Activated CD8-positive, alpha-beta T cell treated with anti-CD3 and anti-CD28 coated beads for 36 hours (primary cell): ENCODE data around the gene CRACDL. TPM values are rescaled to one million over a fixed set of nuclear protein-coding genes. Genes with fewer than 3 reads are reported as not detected.

ENCODE experiments used
- ATAC-seq: fragments of 200-7000 bp; cut with Tn5 transposase; one replicate; pipeline ENCODE4 v1.10.0; 2021; ENCODE audit warnings: mild to moderate bottlenecking, moderate library complexity
- CTCF ChIA-PET: fragments of 350-600 bp; sonication (Branson Sonifier 250); formaldehyde crosslinking; loops from one replicate; lab custom pipeline; 2021; ENCODE audit warnings: antibody characterized with exemption; lab: Charles Lee
- POLR2A ChIA-PET: fragments of 350-600 bp; sonication (Branson Sonifier 250); formaldehyde crosslinking; loops from one replicate; lab custom pipeline; 2021; ENCODE audit warnings: antibody characterized with exemption; lab: Charles Lee
- DNase-seq: peaks from one replicate; pipeline ENCODE4 v3.0.0-alpha.2; 2020
- H3K27ac Mint-ChIP-seq: one replicate; pipeline ENCODE4 v1.8.0; 2021; ENCODE audit warnings: mild to moderate bottlenecking, mixed read lengths
- H3K27me3 Mint-ChIP-seq: one replicate; pipeline ENCODE4 v1.8.0; 2021; ENCODE audit warnings: mixed read lengths
- H3K36me3 Mint-ChIP-seq: one replicate; pipeline ENCODE4 v1.8.0; 2021; ENCODE audit warnings: low read depth, mixed read lengths
- H3K4me1 Mint-ChIP-seq: one replicate; pipeline ENCODE4 v1.8.0; 2021; ENCODE audit warnings: low read depth, mixed read lengths
- H3K4me3 Mint-ChIP-seq: one replicate; pipeline ENCODE4 v1.8.0; 2021; ENCODE audit warnings: mild to moderate bottlenecking, moderate library complexity, mixed read lengths
- H3K9me3 Mint-ChIP-seq: one replicate; pipeline ENCODE4 v1.8.0; 2021; ENCODE audit warnings: mixed read lengths
- intact Hi-C: fragments of 100-400 bp; cut with micrococcal nuclease; formaldehyde crosslinking; loops from one replicate; pipeline ENCODE4 v1.10.0; 2022
- total RNA-seq, 2 experiments: library from RNA; stranded (reverse); gene quantifications; one replicate each; pipeline ENCODE4 v1.2.3, GENCODE V29; 2021
- TF ChIP-seq, protein P1 (sequence below): fragments of 200-600 bp; IDR thresholded peaks from one replicate; pipeline ENCODE4 v1.8.0; 2022; ENCODE audit warnings: antibody characterized with exemption, mild to moderate bottlenecking

CRACDL gene
- under 1 TPM; 0.09 to 0.38 TPM for total RNA-seq

GRCh38 chr2:98935777-98936352 is at the start of gene CRACDL:
CRACDL (minus strand) TSS chr2:98936225; CDS start chr2:98846800, 89,425 bp downstream.
- ATAC-seq, result peak; percentile 72
- Mint-ChIP-seq H3K4me1 (peaks cover 5% of the 10 kb centered on the region), H3K9me3 (no peaks in the 10 kb centered on the region), H3K4me3 (peak within 1 kb of the TSS; percentile 67), H3K36me3 (no peaks in the 10 kb centered on the region), H3K27me3 (peaks cover 43% of the 10 kb centered on the region), H3K27ac (no peak within 1 kb of the TSS)
- intact Hi-C loops, result loop anchor here (5.0 kb wide), 1 partner anchor 131 kb away; no protein-coding TSS in a partner anchor
- ChIA-PET POLR2A (interaction anchor here (1.0 kb wide), 1 partner anchor 14 kb away, joined by 3 read pairs; no protein-coding TSS in a partner anchor), CTCF (interaction anchor here (0.6 to 1.2 kb wide), 4 partner anchors 14 to 273 kb away, joined by 3 to 4 read pairs (median 3); no protein-coding TSS in a partner anchor)
- DNase-seq, result no peak
- TF ChIP-seq, protein P1, sequence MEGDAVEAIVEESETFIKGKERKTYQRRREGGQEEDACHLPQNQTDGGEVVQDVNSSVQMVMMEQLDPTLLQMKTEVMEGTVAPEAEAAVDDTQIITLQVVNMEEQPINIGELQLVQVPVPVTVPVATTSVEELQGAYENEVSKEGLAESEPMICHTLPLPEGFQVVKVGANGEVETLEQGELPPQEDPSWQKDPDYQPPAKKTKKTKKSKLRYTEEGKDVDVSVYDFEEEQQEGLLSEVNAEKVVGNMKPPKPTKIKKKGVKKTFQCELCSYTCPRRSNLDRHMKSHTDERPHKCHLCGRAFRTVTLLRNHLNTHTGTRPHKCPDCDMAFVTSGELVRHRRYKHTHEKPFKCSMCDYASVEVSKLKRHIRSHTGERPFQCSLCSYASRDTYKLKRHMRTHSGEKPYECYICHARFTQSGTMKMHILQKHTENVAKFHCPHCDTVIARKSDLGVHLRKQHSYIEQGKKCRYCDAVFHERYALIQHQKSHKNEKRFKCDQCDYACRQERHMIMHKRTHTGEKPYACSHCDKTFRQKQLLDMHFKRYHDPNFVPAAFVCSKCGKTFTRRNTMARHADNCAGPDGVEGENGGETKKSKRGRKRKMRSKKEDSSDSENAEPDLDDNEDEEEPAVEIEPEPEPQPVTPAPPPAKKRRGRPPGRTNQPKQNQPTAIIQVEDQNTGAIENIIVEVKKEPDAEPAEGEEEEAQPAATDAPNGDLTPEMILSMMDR, result no peak

DNA sequence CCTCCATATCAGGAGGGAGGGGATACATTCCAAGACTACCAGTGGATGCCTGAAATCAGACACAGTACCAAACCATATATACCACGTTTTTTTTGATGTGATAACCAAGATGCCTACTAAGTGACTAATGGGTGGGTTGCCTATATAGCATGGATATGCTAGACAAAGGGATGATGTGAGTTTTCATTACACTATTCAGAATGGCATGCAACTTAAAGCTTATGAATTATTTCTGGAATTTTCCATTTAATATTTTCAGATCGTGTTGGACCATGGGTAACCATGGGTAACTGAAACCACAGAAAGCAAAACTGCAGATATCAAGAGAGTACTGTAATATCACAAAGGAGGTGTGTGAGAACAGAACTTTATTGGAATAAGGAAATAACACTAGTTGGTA is 39.6 kb upstream of the CRACDL start:
- Mint-ChIP-seq H3K4me1 (no peaks in the 10 kb centered on the region), H3K27ac (no peak overlapping the region), H3K9me3 (peaks cover 18% of the 10 kb centered on the region), H3K36me3 (peaks cover 8% of the 10 kb centered on the region), H3K27me3 (peaks cover 4% of the 10 kb centered on the region), H3K4me3 (no peak overlapping the region)
- intact Hi-C loops, result no loop called here
- POLR2A ChIA-PET, result no interaction called here
- TF ChIP-seq, protein P1, result no peak
- CTCF ChIA-PET, result no interaction called here
- ATAC-seq (no peak), DNase-seq (no peak)

GRCh38 chr2:98972582-98973167 is 36.6 kb upstream of the CRACDL start:
- TF ChIP-seq, protein P1, result no peak
- peaks cover 7% of the 10 kb centered on the region for H3K27me3 Mint-ChIP-seq
- POLR2A ChIA-PET, result no interaction called here
- CTCF ChIA-PET, result no interaction called here
- H3K27ac Mint-ChIP-seq, result no peak overlapping the region
- no peak for DNase-seq
- peaks cover 6% of the 10 kb centered on the region for H3K36me3 Mint-ChIP-seq
- intact Hi-C loops, result no loop called here
- no peak for ATAC-seq
- H3K4me1 Mint-ChIP-seq, result no peaks in the 10 kb centered on the region
- peaks cover 32% of the 10 kb centered on the region for H3K9me3 Mint-ChIP-seq
- H3K4me3 Mint-ChIP-seq, result no peak overlapping the region

DNA sequence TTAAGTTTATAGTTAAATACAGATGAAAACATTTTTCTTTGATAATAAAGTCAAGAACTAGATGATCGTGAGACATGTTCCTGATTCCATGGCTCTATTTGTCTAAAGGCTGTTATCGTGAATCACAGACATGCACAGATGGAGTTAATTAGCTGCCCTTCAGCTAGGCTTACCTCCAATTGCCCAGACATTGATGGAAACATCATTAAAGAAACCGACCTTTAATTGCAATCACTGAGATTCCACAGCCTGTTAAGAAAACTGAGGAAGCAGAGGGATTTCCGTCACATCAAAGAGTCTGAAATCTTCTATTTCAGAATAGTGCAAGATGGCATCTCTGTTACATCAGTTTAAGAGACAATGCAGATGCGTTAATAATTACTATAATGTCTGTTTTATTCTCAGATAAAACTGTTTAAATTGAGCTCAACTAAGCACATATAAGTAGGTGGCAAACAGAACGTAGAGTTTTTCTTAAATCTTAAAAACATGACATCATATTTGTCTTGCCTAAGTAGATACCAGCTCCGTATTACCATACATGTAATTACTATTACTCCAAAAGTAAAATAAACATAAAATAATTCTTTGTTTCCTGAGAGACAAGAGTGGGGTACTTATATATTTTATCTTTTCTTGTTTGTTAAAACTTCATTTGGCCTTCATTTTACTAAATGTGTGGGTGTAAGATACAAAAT is 23.9 kb upstream of the CRACDL start:
- POLR2A ChIA-PET, result no interaction called here
- TF ChIP-seq, protein P1, result no peak
- intact Hi-C loops, result no loop called here

DNA sequence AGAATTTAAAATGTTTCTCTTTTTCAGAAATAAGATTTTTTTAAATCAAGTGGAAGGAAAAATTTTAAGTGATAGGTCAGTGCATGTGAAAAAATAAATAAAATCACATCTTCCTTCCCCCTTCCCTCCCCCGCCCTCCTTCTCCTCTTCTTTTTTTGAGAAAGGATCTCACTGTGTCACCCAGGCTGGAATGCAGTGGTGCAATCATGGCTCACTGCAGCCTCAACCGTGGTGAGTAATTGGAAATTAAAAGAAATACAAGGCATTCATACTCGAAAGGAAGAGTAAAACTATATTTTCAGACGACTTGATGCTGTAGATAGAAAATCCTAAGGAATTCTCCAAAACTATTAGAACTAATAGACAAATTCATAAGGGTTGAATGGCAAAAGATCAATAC is 16.9 kb upstream of the CRACDL start:
- TF ChIP-seq, protein P1, result no peak
- no peaks in the 10 kb centered on the region for H3K4me1 Mint-ChIP-seq
- no peak for ATAC-seq
- peaks cover 11% of the 10 kb centered on the region for H3K27me3 Mint-ChIP-seq
- CTCF ChIA-PET, result no interaction called here
- no peak overlapping the region for H3K27ac Mint-ChIP-seq
- H3K4me3 Mint-ChIP-seq, result no peak overlapping the region
- intact Hi-C loops, result no loop called here
- no peak for DNase-seq
- POLR2A ChIA-PET, result no interaction called here
- H3K36me3 Mint-ChIP-seq, result no peaks in the 10 kb centered on the region
- H3K9me3 Mint-ChIP-seq, result no peaks in the 10 kb centered on the region

More for the DNA sequence above, 23.9 kb upstream of the CRACDL start:
- H3K27me3 Mint-ChIP-seq, result peaks cover 1% of the 10 kb centered on the region
- DNase-seq (no peak), ATAC-seq (no peak)
- H3K36me3 Mint-ChIP-seq, result no peaks in the 10 kb centered on the region
- peaks cover 19% of the 10 kb centered on the region for H3K9me3 Mint-ChIP-seq
- H3K4me3 Mint-ChIP-seq, result no peak overlapping the region
- no peak overlapping the region for H3K27ac Mint-ChIP-seq
- CTCF ChIA-PET, result no interaction called here
- H3K4me1 Mint-ChIP-seq, result no peaks in the 10 kb centered on the region
